CD4-positive, alpha-beta T cell (primary cell): ENCODE measurements around the gene EFNB2. TPM values are rescaled to one million over a fixed set of nuclear protein-coding genes. Genes with fewer than 3 reads are reported as not detected.

ENCODE experiments used
- ATAC-seq: fragments of 200-7000 bp; cut with Tn5 transposase; one replicate; pipeline ENCODE4 v1.10.0; 2022; ENCODE audit warnings: mild to moderate bottlenecking; ENCODE audit not compliant: poor library complexity
- CTCF ChIA-PET: fragments of 350-600 bp; sonication (Branson Sonifier 250); formaldehyde crosslinking; loops from one replicate; lab custom pipeline; 2021; ENCODE audit warnings: antibody characterized with exemption, inconsistent platforms; lab: Charles Lee
- POLR2A ChIA-PET: fragments of 350-600 bp; sonication (Branson Sonifier 250); formaldehyde crosslinking; loops from one replicate; lab custom pipeline; 2021; ENCODE audit warnings: antibody characterized with exemption, inconsistent platforms; lab: Charles Lee
- DNase-seq, 14 experiments: peaks; one replicate each; pipeline ENCODE4 v3.0.0-alpha.2; 2013 to 2020; ENCODE audit warnings: mixed read lengths in 2 of 14
- H3K27ac ChIP-seq, 2 donors: one replicate each; pipeline versions ENCODE4 v1.5.1 to v1.7.0; 2013; ENCODE audit warnings: low read length in 2 of 2, low read depth in 1 of 2, mild to moderate bottlenecking in 1 of 2
- H3K27me3 ChIP-seq, 2 experiments: 1 replicate in 1 of 2; 2 replicates in 1 of 2; pipeline versions ENCODE4 v1.6.1 to v1.7.0; 2013; ENCODE audit warnings: low read length in 2 of 2, control low read depth in 1 of 2, mild to moderate bottlenecking in 1 of 2, moderate library complexity in 1 of 2; ENCODE audit not compliant: insufficient read depth in 2 of 2, control insufficient read depth in 1 of 2
- H3K36me3 ChIP-seq: one replicate; pipeline ENCODE4 v1.6.1; 2013; ENCODE audit warnings: low read length, control low read depth; ENCODE audit not compliant: insufficient read depth
- H3K4me1 ChIP-seq: one replicate; pipeline ENCODE4 v1.6.1; 2013; ENCODE audit warnings: low read length, control low read depth; ENCODE audit not compliant: insufficient read depth
- H3K4me3 ChIP-seq: one replicate; pipeline ENCODE4 v1.5.1; 2013; ENCODE audit warnings: mild to moderate bottlenecking, low read length, moderate library complexity
- H3K9me3 ChIP-seq, 2 experiments: 1 replicate in 1 of 2; 2 replicates in 1 of 2; pipeline versions ENCODE4 v1.6.1 to v1.7.0; 2013; ENCODE audit warnings: low read length in 2 of 2, mild to moderate bottlenecking in 2 of 2, control low read depth in 1 of 2, moderate library complexity in 1 of 2; ENCODE audit not compliant: control insufficient read depth in 1 of 2, insufficient read depth in 1 of 2
- H3K27ac Mint-ChIP-seq: one replicate; pipeline ENCODE4 v1.8.0; 2020; ENCODE audit warnings: mixed read lengths
- H3K27me3 Mint-ChIP-seq: one replicate; pipeline ENCODE4 v1.8.0; 2021; ENCODE audit warnings: mixed read lengths
- H3K36me3 Mint-ChIP-seq: one replicate; pipeline ENCODE4 v1.8.0; 2021; ENCODE audit warnings: low read depth, mixed read lengths
- H3K4me1 Mint-ChIP-seq: one replicate; pipeline ENCODE4 v1.8.0; 2021; ENCODE audit warnings: low read depth, mixed read lengths
- H3K4me3 Mint-ChIP-seq: one replicate; pipeline ENCODE4 v1.8.0; 2020; ENCODE audit warnings: mild to moderate bottlenecking, mixed read lengths
- H3K9me3 Mint-ChIP-seq: one replicate; pipeline ENCODE4 v1.8.0; 2020; ENCODE audit warnings: mixed read lengths
- intact Hi-C, 2 experiments: fragments of 100-400 bp; cut with DNase I in 1 of 2; cut with micrococcal nuclease in 1 of 2; formaldehyde crosslinking; loops; one replicate each; pipeline versions ENCODE4 v1.15.1 to v1.9.0; 2023 to 2025; cut with DNase I, micrococcal nuclease
- total RNA-seq, 174 experiments: library from RNA in 2 of 174; stranded (reverse) in 2 of 174; gene quantifications; one replicate each; pipeline ENCODE4 v1.2.3 and lab custom pipeline; 2021 to 2026
- TF ChIP-seq, protein P1 (sequence below): fragments of 200-600 bp; IDR thresholded peaks from one replicate; pipeline ENCODE4 v1.8.0; 2022; ENCODE audit warnings: antibody characterized with exemption, mild to moderate bottlenecking

Gene EFNB2
- total RNA-seq, 2 experiments from 2014 or later, result 0.20 to 0.36 TPM

GRCh38 chr13:106560821-106561220 lies 25.4 kb upstream of the EFNB2 start:
- intact Hi-C loops, result no loop called here
- peaks cover 90% of the 10 kb centered on the region for H3K4me1 Mint-ChIP-seq
- ATAC-seq (no peak), DNase-seq (no peak)
- no peaks in the 10 kb centered on the region for H3K9me3 Mint-ChIP-seq
- CTCF ChIA-PET, result no interaction called here
- H3K9me3 ChIP-seq, result no peaks in the 10 kb centered on the region
- H3K27me3 Mint-ChIP-seq, result no peaks in the 10 kb centered on the region
- TF ChIP-seq, protein P1, sequence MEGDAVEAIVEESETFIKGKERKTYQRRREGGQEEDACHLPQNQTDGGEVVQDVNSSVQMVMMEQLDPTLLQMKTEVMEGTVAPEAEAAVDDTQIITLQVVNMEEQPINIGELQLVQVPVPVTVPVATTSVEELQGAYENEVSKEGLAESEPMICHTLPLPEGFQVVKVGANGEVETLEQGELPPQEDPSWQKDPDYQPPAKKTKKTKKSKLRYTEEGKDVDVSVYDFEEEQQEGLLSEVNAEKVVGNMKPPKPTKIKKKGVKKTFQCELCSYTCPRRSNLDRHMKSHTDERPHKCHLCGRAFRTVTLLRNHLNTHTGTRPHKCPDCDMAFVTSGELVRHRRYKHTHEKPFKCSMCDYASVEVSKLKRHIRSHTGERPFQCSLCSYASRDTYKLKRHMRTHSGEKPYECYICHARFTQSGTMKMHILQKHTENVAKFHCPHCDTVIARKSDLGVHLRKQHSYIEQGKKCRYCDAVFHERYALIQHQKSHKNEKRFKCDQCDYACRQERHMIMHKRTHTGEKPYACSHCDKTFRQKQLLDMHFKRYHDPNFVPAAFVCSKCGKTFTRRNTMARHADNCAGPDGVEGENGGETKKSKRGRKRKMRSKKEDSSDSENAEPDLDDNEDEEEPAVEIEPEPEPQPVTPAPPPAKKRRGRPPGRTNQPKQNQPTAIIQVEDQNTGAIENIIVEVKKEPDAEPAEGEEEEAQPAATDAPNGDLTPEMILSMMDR, result no peak
- no peak overlapping the region for H3K4me3 Mint-ChIP-seq
- POLR2A ChIA-PET, result no interaction called here
- peaks cover 43% of the 10 kb centered on the region for H3K36me3 Mint-ChIP-seq
- peaks cover 29% of the 10 kb centered on the region for H3K4me1 ChIP-seq
- H3K4me3 ChIP-seq, result no peak overlapping the region
- no peak overlapping the region for H3K27ac ChIP-seq
- peaks cover 38% of the 10 kb centered on the region for H3K36me3 ChIP-seq
- H3K27ac Mint-ChIP-seq, result peak overlapping the region; percentile 2
- H3K27me3 ChIP-seq, result no peaks in the 10 kb centered on the region

DNA sequence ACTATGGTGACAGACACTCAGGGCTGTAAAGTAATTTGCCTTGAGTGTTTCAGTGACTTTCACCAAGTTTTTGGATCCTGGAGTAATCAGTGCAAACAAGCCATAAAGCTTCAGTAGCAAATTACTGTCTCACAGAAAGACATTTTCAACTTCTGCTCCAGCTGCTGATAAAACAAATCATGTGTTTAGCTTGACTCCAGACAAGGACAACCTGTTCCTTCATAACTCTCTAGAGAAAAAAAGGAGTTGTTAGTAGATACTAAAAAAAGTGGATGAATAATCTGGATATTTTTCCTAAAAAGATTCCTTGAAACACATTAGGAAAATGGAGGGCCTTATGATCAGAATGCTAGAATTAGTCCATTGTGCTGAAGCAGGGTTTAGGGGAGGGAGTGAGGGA lies 23.1 kb upstream of the EFNB2 start:
- H3K9me3 Mint-ChIP-seq, result no peaks in the 10 kb centered on the region
- intact Hi-C loops, result no loop called here
- ATAC-seq, result no peak
- ChIA-PET CTCF (interaction anchor here (2.1 kb wide), 1 partner anchor 22 kb away, joined by 9 read pairs; no protein-coding TSS in a partner anchor), POLR2A (no interaction called here)
- TF ChIP-seq, protein P1, result no peak
- H3K4me3 Mint-ChIP-seq, result no peak overlapping the region
- peaks cover 66% of the 10 kb centered on the region for H3K36me3 Mint-ChIP-seq
- no peaks in the 10 kb centered on the region for H3K27me3 Mint-ChIP-seq
- H3K4me1 Mint-ChIP-seq, result peaks cover 87% of the 10 kb centered on the region
- peak overlapping the region; percentile 28 for H3K27ac Mint-ChIP-seq
- Histone ChIP-seq H3K4me3 (no peak overlapping the region), H3K27ac (no peak overlapping the region), H3K9me3 (no peaks in the 10 kb centered on the region), H3K4me1 (peaks cover 16% of the 10 kb centered on the region), H3K36me3 (peaks cover 61% of the 10 kb centered on the region), H3K27me3 (no peaks in the 10 kb centered on the region)
- DNase-seq, result no peak

DNA sequence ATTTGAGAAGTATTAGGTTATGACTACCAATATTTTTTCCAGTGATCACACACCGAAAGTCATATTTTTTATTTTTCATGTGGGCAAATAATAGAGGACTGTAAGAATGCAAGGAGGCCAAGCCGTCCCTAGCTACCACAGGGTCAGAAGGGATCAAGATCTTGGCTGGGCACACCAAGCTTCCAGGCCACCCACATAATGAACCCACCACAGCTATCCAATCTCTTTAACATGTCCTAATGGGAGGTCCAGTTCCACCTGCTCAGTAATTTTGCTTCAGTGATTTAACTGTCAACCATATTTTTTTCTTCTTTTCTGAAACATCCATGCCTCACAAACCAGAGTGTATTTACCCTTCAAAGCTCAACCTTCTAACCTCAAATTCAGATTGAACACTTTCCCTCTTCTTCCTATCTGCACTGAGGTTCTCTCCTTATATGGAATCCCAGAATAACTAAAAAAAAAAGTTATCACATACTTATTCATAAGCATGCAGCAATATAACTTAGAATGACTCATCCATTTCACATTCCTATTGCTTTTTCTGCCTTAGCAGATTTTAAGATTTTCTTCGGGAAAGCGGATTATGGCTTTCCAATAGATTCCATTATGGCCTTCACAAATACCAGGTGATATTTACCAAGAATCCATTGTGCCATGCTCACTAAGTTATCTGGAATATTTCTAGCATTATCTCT lies 20.3 kb upstream of the EFNB2 start:
- Mint-ChIP-seq H3K36me3 (peaks cover 91% of the 10 kb centered on the region), H3K27ac (no peak overlapping the region), H3K9me3 (no peaks in the 10 kb centered on the region), H3K4me1 (peaks cover 78% of the 10 kb centered on the region), H3K4me3 (no peak overlapping the region), H3K27me3 (no peaks in the 10 kb centered on the region)
- no peaks in the 10 kb centered on the region for H3K4me1 ChIP-seq
- TF ChIP-seq, protein P1, result no peak
- H3K9me3 ChIP-seq, result no peaks in the 10 kb centered on the region
- ATAC-seq (no peak), DNase-seq (no peak)
- POLR2A ChIA-PET, result no interaction called here
- intact Hi-C loops, result no loop called here
- H3K27me3 ChIP-seq, result no peaks in the 10 kb centered on the region
- no peak overlapping the region for H3K27ac ChIP-seq
- no peak overlapping the region for H3K4me3 ChIP-seq
- H3K36me3 ChIP-seq, result peaks cover 86% of the 10 kb centered on the region
- CTCF ChIA-PET, result no interaction called here
